SU-DHL-6 (cell line): ENCODE measurements around the gene DNAJC18.

ENCODE experiments used
- CTCF ChIP-seq: fragments of 200-600 bp; sonication (generic); IDR thresholded peaks from one replicate; pipeline ENCODE4 v1.5.1; 2017; ENCODE audit warnings: antibody characterized with exemption, mild to moderate bottlenecking, low read length, moderate library complexity; ENCODE audit not compliant: insufficient read depth, poor library complexity, severe bottlenecking
- EZH2phosphoT487 ChIP-seq: fragments of 200-600 bp; sonication (generic), shearing (Covaris generic); conservative IDR thresholded peaks from 2 replicates; pipeline ENCODE4 v1.6.1; 2018; ENCODE audit warnings: mild to moderate bottlenecking, antibody characterized with exemption, low read length, moderate library complexity, mixed read lengths

GRCh38 chr5:139394654-139395566 is 44.4 kb downstream of the DNAJC18 start, which contains the start of gene PROB1:
- no peak for TF ChIP-seq CTCF
- TF ChIP-seq EZH2phosphoT487: no peak
